HL-60/S4 treated with retinoic acid at 250 ng/mL for 4 days and 3 days (cell line): Measurements from ENCODE around the gene SEZ6L2.
"Not testable (repeated sequence)": the region's sequence is repeated elsewhere in the genome, so short reads cannot be mapped to it uniquely, and the experiment has no call there.

Experiments
- in situ Hi-C: fragments of 300-500 bp; cut with MboI; formaldehyde crosslinking; loops from 2 replicates; pipeline ENCODE4 v1.7.0; 2022; ENCODE audit warnings: low sequenced_read_pairs

The SEZ6L2 gene

GRCh38 chr16:29858149-29858849, 41.1 kb downstream of the SEZ6L2 start:
- in situ Hi-C loops = no loop called here

GRCh38 chr16:29857133-29857760, 42.1 kb downstream of the SEZ6L2 start:
- in situ Hi-C loops = no loop called here

- in situ Hi-C loops = no loop called here
These were observed 44.7 kb downstream of the SEZ6L2 start for GRCh38 chr16:29854520-29855100.

GRCh38 chr16:29852654-29853053, 46.7 kb downstream of the SEZ6L2 start:
- in situ Hi-C loops = no loop called here

GRCh38 chr16:29850998-29851397, 48.4 kb downstream of the SEZ6L2 start:
- in situ Hi-C loops = no loop called here

GRCh38 chr16:29849505-29849904, 49.8 kb downstream of the SEZ6L2 start:
- in situ Hi-C loops = no loop called here

GRCh38 chr16:29848420-29849297, 50.7 kb downstream of the SEZ6L2 start:
- in situ Hi-C loops = no loop called here

- in situ Hi-C loops = no loop called here
These were observed 53.7 kb downstream of the SEZ6L2 start for GRCh38 chr16:29845656-29846055.

GRCh38 chr16:29844575-29845331, 54.6 kb downstream of the SEZ6L2 start:
- in situ Hi-C loops = no loop called here

- in situ Hi-C loops = no loop called here
These were observed 55.4 kb downstream of the SEZ6L2 start for GRCh38 chr16:29843931-29844330.

GRCh38 chr16:29842732-29843346, 56.5 kb downstream of the SEZ6L2 start:
- in situ Hi-C loops = no loop called here

- in situ Hi-C loops = no loop called here
These were observed 57.7 kb downstream of the SEZ6L2 start for GRCh38 chr16:29841631-29842030.

GRCh38 chr16:29840240-29840639, 59.1 kb downstream of the SEZ6L2 start:
- in situ Hi-C loops = no loop called here

- in situ Hi-C loops = no loop called here
These were observed 59.5 kb downstream of the SEZ6L2 start for GRCh38 chr16:29839822-29840221.

GRCh38 chr16:29837841-29838240, 61.5 kb downstream of the SEZ6L2 start:
- in situ Hi-C loops = no loop called here

GRCh38 chr16:29836623-29837022, 62.7 kb downstream of the SEZ6L2 start:
- in situ Hi-C loops = no loop called here

GRCh38 chr16:29835926-29836325, 63.4 kb downstream of the SEZ6L2 start:
- in situ Hi-C loops = no loop called here

GRCh38 chr16:29834079-29834478, 65.3 kb downstream of the SEZ6L2 start:
- in situ Hi-C loops = no loop called here

GRCh38 chr16:29833219-29833618, 66.1 kb downstream of the SEZ6L2 start:
- in situ Hi-C loops = not testable (repeated sequence)

GRCh38 chr16:29831490-29831889, 67.9 kb downstream of the SEZ6L2 start:
- in situ Hi-C loops = no loop called here
